ENCODE measurements around the gene SSTR5.

- no peak for TF ChIP-seq POLR2A (IDR thresholded peaks at IDR 0.05)
- TF ChIP-seq, protein P1, sequence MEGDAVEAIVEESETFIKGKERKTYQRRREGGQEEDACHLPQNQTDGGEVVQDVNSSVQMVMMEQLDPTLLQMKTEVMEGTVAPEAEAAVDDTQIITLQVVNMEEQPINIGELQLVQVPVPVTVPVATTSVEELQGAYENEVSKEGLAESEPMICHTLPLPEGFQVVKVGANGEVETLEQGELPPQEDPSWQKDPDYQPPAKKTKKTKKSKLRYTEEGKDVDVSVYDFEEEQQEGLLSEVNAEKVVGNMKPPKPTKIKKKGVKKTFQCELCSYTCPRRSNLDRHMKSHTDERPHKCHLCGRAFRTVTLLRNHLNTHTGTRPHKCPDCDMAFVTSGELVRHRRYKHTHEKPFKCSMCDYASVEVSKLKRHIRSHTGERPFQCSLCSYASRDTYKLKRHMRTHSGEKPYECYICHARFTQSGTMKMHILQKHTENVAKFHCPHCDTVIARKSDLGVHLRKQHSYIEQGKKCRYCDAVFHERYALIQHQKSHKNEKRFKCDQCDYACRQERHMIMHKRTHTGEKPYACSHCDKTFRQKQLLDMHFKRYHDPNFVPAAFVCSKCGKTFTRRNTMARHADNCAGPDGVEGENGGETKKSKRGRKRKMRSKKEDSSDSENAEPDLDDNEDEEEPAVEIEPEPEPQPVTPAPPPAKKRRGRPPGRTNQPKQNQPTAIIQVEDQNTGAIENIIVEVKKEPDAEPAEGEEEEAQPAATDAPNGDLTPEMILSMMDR (IDR thresholded peaks at IDR 0.05), result no peak
Observed at GRCh38 chr16:1028524-1029258, 43.9 kb upstream of the SSTR5 start.

Data from heart left ventricle (tissue), 13 donors.